Measurements from ENCODE around the gene CDON. TPM values are rescaled to one million over a fixed set of nuclear protein-coding genes. Genes with fewer than 3 reads are reported as not detected.

CDON gene
- total and polyA plus RNA-seq, 2 donors (not counting 3 experiments of a cell fraction or from before 2014, with no cell fraction given), result 1.6 to 3.8 TPM

GRCh38 chr11:126029805-126030204 is 32.9 kb downstream of the CDON start:
- no peaks in the 10 kb centered on the region for H3K4me1 ChIP-seq (ENCODE audit: control insufficient read depth, extremely low read depth, insufficient read depth, low read length)
- POLR2A ChIA-PET, result no interaction called here
- H3K36me3 ChIP-seq (ENCODE audit: control insufficient read depth in 2 of 2, extremely low read depth in 1 of 2, insufficient read depth in 2 of 2, low read length in 2 of 2), result no peaks in the 10 kb centered on the region
- H3K79me2 ChIP-seq (ENCODE audit: control insufficient read depth, insufficient read depth, low read length), result no peaks in the 10 kb centered on the region
- no peak overlapping the region for H3K4me3 ChIP-seq (replicated peaks in 1 of 3; ENCODE audit: insufficient read depth in 1 of 3, low read depth in 1 of 3, low read length in 3 of 3)
- CTCF ChIA-PET, result no interaction called here
- intact Hi-C loops (cut with micrococcal nuclease) (no loop called here), dilution Hi-C loops (cut with MboI; ENCODE audit: extremely low pct_ligation_motif_present, low sequenced_read_pairs) (no loop called here)
- no peak for DNase-seq (ENCODE audit: low read depth, low spot score)
- no peaks in the 10 kb centered on the region for H3K9me3 ChIP-seq (replicated peaks; ENCODE audit: control insufficient read depth, insufficient read depth, low read length)
- FAIRE-seq, result no peak
- no peak overlapping the region for H3K9ac ChIP-seq (replicated peaks; ENCODE audit: extremely low read depth, insufficient read depth, low read length)
- BruUV-seq (replicated peaks), result no TSS peak
- no peaks in the 10 kb centered on the region for H4K20me1 ChIP-seq (replicated peaks; ENCODE audit: control insufficient read depth, extremely low read depth, insufficient read depth, low read length)
- no peaks in the 10 kb centered on the region for H3K9me1 ChIP-seq (replicated peaks; ENCODE audit: control insufficient read depth, extremely low read depth, insufficient read depth, low read length)
- peaks cover 0 to 3% of the 10 kb centered on the region in 2 experiments for H3K27me3 ChIP-seq (ENCODE audit: control insufficient read depth in 2 of 2, insufficient read depth in 2 of 2, low read length in 2 of 2)
- no peak overlapping the region for H2AFZ ChIP-seq (ENCODE audit: low read depth, low read length)
- H3K27ac ChIP-seq (ENCODE audit: insufficient read depth, low read depth, low read length), result no peak overlapping the region
- H3K4me2 ChIP-seq (ENCODE audit: insufficient read depth, low read length), result no peak overlapping the region
- TF ChIP-seq JUN (IDR thresholded peaks at IDR 0.05; ENCODE audit: borderline replicate concordance, insufficient read depth, insufficient read length, low read depth) (no peak), MYC (IDR thresholded peaks at IDR 0.05; ENCODE audit: low read depth, low read length) (no peak), POLR2A (IDR thresholded peaks at IDR 0.05; ENCODE audit: low read depth, low read length) (no peak), GATA2 (IDR thresholded peaks at IDR 0.05; ENCODE audit: insufficient read depth, insufficient read length, low read depth, low read length) (no peak), MAX (IDR thresholded peaks at IDR 0.05; ENCODE audit: insufficient read depth, insufficient read length) (no peak), CTCF (IDR thresholded peaks at IDR 0.05; ENCODE audit: extremely low read depth in 1 of 2, insufficient read depth in 1 of 2, low read depth in 1 of 2, low read length in 2 of 2) (no peak), POLR2AphosphoS5 (IDR thresholded peaks at IDR 0.05; ENCODE audit: insufficient read depth, low read depth, low read length) (no peak), FOS (IDR thresholded peaks at IDR 0.05; ENCODE audit: borderline replicate concordance, insufficient read depth, low read length) (no peak), EZH2 (IDR thresholded peaks at IDR 0.05; ENCODE audit: borderline replicate concordance, low read depth, low read length, severe bottlenecking) (no peak)
